Measurements from ENCODE around the gene HINT3. TPM values are rescaled to one million over a fixed set of nuclear protein-coding genes. Genes with fewer than 3 reads are reported as not detected.

HINT3 gene
- total and polyA plus RNA-seq, 2 donors (not counting 3 experiments of a cell fraction or from before 2014, with no cell fraction given), result 1.8 to 8.4 TPM

DNA sequence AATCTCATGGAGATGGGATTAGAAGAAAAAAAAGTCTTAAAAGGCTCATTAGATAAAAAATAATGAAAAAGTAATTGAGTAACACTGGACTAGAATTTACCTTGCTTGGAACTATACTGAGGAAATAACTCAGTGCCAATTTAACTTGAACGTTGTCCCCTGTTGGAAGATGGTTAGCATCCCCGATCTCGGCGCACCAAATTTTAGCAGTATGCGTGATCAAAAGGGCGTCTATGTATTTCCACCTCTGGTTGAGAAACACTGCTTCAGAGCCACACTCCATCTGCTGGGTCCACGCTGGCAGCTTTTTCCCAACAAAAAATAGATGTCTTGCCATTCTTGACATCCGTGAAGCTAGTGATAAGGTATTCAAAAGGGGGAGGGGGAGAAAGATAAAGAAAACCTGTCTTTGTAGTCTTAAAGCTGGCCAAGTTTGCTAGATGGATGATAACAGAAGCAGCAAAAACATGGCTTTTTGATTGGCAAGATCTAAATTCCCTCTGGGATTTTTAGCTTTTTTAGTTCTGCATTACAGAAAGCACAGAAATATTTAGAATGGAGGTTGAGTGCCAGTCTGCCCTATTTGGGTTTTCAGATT lies 6.4 kb downstream of the HINT3 start:
- intact Hi-C loops (cut with micrococcal nuclease), result no loop called here
- FAIRE-seq, result no peak

GRCh38 chr6:125963817-125964216 lies 7.2 kb downstream of the HINT3 start:
- Histone ChIP-seq H3K36me3 (ENCODE audit: control insufficient read depth in 2 of 2, extremely low read depth in 1 of 2, insufficient read depth in 2 of 2, low read length in 2 of 2) (peaks cover 0 to 1% of the 10 kb centered on the region in 2 experiments), H3K27me3 (ENCODE audit: control insufficient read depth in 2 of 2, insufficient read depth in 2 of 2, low read length in 2 of 2) (no peaks in the 10 kb centered on the region), H3K9me3 (replicated peaks; ENCODE audit: control insufficient read depth, insufficient read depth, low read length) (no peaks in the 10 kb centered on the region), H2AFZ (ENCODE audit: low read depth, low read length) (no peak overlapping the region), H3K4me2 (ENCODE audit: insufficient read depth, low read length) (no peak overlapping the region), H4K20me1 (replicated peaks; ENCODE audit: control insufficient read depth, extremely low read depth, insufficient read depth, low read length) (no peaks in the 10 kb centered on the region), H3K4me3 (replicated peaks in 1 of 3; ENCODE audit: insufficient read depth in 1 of 3, low read depth in 1 of 3, low read length in 3 of 3) (no peak overlapping the region), H3K9me1 (replicated peaks; ENCODE audit: control insufficient read depth, extremely low read depth, insufficient read depth, low read length) (no peaks in the 10 kb centered on the region), H3K79me2 (ENCODE audit: control insufficient read depth, insufficient read depth, low read length) (no peaks in the 10 kb centered on the region), H3K4me1 (ENCODE audit: control insufficient read depth, extremely low read depth, insufficient read depth, low read length) (no peaks in the 10 kb centered on the region), H3K9ac (replicated peaks; ENCODE audit: extremely low read depth, insufficient read depth, low read length) (no peak overlapping the region), H3K27ac (ENCODE audit: insufficient read depth, low read depth, low read length) (no peak overlapping the region)
- FAIRE-seq, result no peak
- intact Hi-C loops (cut with micrococcal nuclease) (no loop called here), dilution Hi-C loops (cut with MboI; ENCODE audit: extremely low pct_ligation_motif_present, low sequenced_read_pairs) (no loop called here)
- TF ChIP-seq POLR2AphosphoS5 (IDR thresholded peaks at IDR 0.05; ENCODE audit: insufficient read depth, low read depth, low read length) (no peak), FOS (IDR thresholded peaks at IDR 0.05; ENCODE audit: borderline replicate concordance, insufficient read depth, low read length) (no peak)
- ChIA-PET CTCF (interaction anchor here (0.8 to 3.5 kb wide), 5 partner anchors 11 to 183 kb away, joined by 3 to 24 read pairs (median 3); no protein-coding TSS in a partner anchor), POLR2A (no interaction called here)
- DNase-seq (ENCODE audit: low read depth, low spot score), result no peak
- no TSS peak for BruUV-seq (replicated peaks)

More for the DNA sequence above, 6.4 kb downstream of the HINT3 start:
- dilution Hi-C loops (cut with MboI; ENCODE audit: extremely low pct_ligation_motif_present, low sequenced_read_pairs), result no loop called here
- Histone ChIP-seq H3K36me3 (ENCODE audit: control insufficient read depth in 2 of 2, extremely low read depth in 1 of 2, insufficient read depth in 2 of 2, low read length in 2 of 2) (no peaks in the 10 kb centered on the region), H3K9me1 (replicated peaks; ENCODE audit: control insufficient read depth, extremely low read depth, insufficient read depth, low read length) (no peaks in the 10 kb centered on the region), H3K4me3 (replicated peaks in 1 of 3; ENCODE audit: insufficient read depth in 1 of 3, low read depth in 1 of 3, low read length in 3 of 3) (no peak overlapping the region), H3K4me2 (ENCODE audit: insufficient read depth, low read length) (no peak overlapping the region), H3K9me3 (replicated peaks; ENCODE audit: control insufficient read depth, insufficient read depth, low read length) (no peaks in the 10 kb centered on the region), H3K27ac (ENCODE audit: insufficient read depth, low read depth, low read length) (no peak overlapping the region), H3K9ac (replicated peaks; ENCODE audit: extremely low read depth, insufficient read depth, low read length) (no peak overlapping the region), H3K79me2 (ENCODE audit: control insufficient read depth, insufficient read depth, low read length) (no peaks in the 10 kb centered on the region), H3K4me1 (ENCODE audit: control insufficient read depth, extremely low read depth, insufficient read depth, low read length) (peaks cover 2% of the 10 kb centered on the region), H3K27me3 (ENCODE audit: control insufficient read depth in 2 of 2, insufficient read depth in 2 of 2, low read length in 2 of 2) (no peaks in the 10 kb centered on the region), H2AFZ (ENCODE audit: low read depth, low read length) (no peak overlapping the region), H4K20me1 (replicated peaks; ENCODE audit: control insufficient read depth, extremely low read depth, insufficient read depth, low read length) (no peaks in the 10 kb centered on the region)
- CTCF ChIA-PET, result interaction anchor here (1.1 to 3.5 kb wide), 4 partner anchors 12 to 171 kb away, joined by 3 to 24 read pairs (median 3); no protein-coding TSS in a partner anchor
- no TSS peak for BruUV-seq (replicated peaks)
- POLR2A ChIA-PET, result interaction anchor here (0.6 kb wide), 1 partner anchor 943 kb away, joined by 7 read pairs; no protein-coding TSS in a partner anchor
- DNase-seq (ENCODE audit: low read depth, low spot score), result no peak
- TF ChIP-seq GATA2 (IDR thresholded peaks at IDR 0.05; ENCODE audit: insufficient read depth, insufficient read length, low read depth, low read length) (no peak), POLR2AphosphoS5 (IDR thresholded peaks at IDR 0.05; ENCODE audit: insufficient read depth, low read depth, low read length) (no peak), MYC (IDR thresholded peaks at IDR 0.05; ENCODE audit: low read depth, low read length) (no peak)

Measured in endothelial cell of umbilical vein (primary cell).